ENCODE measurements around the gene BCAS4.

GRCh38 chr20:50828363-50829136 is 33.7 kb downstream of the BCAS4 start:
- TF ChIP-seq POLR2A (IDR thresholded peaks at IDR 0.05; ENCODE audit: low read depth, low read length) (no peak), TAF1 (IDR thresholded peaks at IDR 0.05; ENCODE audit: low read depth, low read length) (no peak), PAX5 (IDR thresholded peaks at IDR 0.05; ENCODE audit: insufficient read depth, low read length, severe bottlenecking) (no peak), SPI1 (IDR thresholded peaks at IDR 0.05; ENCODE audit: low read depth, low read length) (no peak)
